Posterior cingulate gyrus (tissue), 11 donors: ENCODE measurements around the gene R3HCC1L.

Experiments used
- DNase-seq, 10 donors: peaks; one replicate each; pipeline versions ENCODE4 v3.0.0 to v3.0.0-alpha.2; 2020 to 2021; ENCODE audit warnings: mixed read lengths in 3 of 10
- intact Hi-C: fragments of 100-400 bp; cut with DNase I; formaldehyde crosslinking; loops from one replicate; pipeline ENCODE4 v1.15.1; 2023

R3HCC1L gene

GRCh38 chr10:98256692-98257091 lies 122.2 kb downstream of the R3HCC1L start:
- intact Hi-C loops, result no loop called here

DNA sequence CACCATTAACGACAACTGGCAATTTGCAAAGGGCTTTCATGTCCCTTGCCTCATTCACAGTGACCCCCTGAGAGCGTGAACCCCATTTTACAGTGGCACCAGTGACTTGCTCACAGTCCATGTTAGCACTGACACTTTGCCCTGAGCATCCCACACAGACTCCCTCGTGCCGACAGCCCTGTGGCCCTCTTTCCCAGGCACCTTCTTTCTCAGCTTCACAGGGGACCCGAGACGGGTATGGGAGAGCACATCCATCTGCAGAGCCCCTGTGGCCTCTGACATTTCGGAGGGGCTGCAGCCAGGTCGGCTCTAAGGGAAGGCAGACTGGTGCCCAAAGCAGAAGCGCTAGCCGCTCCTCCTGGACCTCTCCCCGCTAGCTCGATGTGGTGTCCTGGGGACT lies 122.7 kb downstream of the R3HCC1L start:
- DNase-seq, result no peak
- intact Hi-C loops, result no loop called here

More at GRCh38 chr10:98256692-98257091, 122.2 kb downstream of the R3HCC1L start:
- DNase-seq, result no peak

- intact Hi-C loops, result no loop called here
- DNase-seq, result no peak
Observed at GRCh38 chr10:98257961-98258360, 123.5 kb downstream of the R3HCC1L start.

DNA sequence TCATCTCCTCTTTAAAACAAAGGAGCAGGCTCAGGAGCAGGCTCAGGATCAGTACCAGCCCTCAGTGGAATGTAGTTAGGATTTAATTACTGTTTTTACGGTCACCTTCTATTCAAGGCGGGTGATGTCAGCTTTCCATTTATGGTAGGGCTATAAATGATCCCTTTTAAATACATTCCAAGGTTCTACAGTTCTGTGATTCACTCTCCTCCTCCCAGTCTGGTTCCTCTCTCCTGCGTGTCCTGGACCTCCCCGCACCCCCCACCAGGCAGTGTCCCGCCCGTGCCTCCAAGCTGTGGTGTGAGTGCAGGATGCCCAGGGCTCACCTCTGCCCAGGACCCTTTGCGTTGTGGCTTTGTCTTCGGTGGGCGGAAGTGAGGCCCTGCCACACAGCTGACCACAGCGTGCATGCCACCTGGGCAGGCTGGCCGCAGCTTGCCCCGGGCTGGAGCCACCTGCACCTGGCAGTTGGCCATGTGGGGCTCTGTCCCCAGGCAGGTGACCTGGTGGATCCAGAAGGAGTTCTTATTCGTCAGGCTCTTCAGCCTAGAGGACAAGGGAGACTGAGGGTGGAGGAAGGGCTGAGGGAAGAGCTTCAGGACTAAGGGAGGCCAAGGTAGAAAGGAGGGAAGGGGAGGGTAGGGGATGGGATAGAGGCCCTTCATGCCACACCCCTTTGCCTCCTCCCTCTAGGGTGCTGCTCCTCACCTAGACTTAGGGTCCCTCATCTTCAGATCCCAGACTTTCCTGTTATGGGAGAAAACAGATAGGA lies 124.4 kb downstream of the R3HCC1L start:
- intact Hi-C loops, result no loop called here
- DNase-seq, result peak in 1 of 10 donors; percentile 79

GRCh38 chr10:98259606-98260315 lies 125.3 kb downstream of the R3HCC1L start:
- peak in 1 of 10 donors; percentile 57 for DNase-seq
- intact Hi-C loops, result no loop called here

DNA sequence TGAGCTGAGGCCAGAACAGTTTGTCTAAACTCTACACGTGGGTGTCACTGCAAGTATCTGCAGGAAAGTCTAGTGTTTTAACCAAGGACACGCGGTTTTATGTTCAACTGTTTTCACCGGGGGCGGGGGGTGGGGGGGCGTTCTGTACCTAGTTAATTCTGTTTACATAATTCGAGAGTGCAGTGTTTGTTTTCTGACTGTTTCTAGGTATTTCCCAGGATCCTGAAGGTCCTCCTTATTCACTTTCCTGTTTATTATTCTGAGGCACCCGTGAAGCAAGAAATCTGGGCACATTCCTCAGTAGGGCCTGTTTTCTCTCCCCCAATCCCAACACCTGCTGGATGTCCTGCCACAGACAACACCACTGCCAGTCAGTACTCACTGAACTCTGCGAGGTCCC lies 125.9 kb downstream of the R3HCC1L start:
- no peak for DNase-seq
- intact Hi-C loops, result no loop called here

DNA sequence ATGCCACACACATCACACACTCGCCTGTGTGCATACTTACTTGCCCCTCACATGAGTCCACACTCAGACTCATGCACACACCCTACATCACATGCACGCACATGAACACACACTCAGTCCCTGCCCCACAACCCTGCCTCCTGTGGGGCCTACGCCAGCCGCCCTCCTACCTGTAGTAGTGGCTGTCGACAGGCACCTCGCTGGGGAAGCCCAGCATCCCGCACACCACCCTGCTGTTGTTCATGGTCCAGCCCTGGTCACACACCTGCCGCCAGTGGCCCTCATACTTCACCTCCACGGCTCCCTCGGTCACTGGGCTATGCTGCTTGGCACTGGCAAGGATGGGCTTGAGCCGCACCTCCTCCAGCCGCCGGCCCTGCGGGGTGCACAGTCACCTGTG lies 126.3 kb downstream of the R3HCC1L start:
- peak in 1 of 10 donors; percentile 59 for DNase-seq
- intact Hi-C loops, result no loop called here

DNA sequence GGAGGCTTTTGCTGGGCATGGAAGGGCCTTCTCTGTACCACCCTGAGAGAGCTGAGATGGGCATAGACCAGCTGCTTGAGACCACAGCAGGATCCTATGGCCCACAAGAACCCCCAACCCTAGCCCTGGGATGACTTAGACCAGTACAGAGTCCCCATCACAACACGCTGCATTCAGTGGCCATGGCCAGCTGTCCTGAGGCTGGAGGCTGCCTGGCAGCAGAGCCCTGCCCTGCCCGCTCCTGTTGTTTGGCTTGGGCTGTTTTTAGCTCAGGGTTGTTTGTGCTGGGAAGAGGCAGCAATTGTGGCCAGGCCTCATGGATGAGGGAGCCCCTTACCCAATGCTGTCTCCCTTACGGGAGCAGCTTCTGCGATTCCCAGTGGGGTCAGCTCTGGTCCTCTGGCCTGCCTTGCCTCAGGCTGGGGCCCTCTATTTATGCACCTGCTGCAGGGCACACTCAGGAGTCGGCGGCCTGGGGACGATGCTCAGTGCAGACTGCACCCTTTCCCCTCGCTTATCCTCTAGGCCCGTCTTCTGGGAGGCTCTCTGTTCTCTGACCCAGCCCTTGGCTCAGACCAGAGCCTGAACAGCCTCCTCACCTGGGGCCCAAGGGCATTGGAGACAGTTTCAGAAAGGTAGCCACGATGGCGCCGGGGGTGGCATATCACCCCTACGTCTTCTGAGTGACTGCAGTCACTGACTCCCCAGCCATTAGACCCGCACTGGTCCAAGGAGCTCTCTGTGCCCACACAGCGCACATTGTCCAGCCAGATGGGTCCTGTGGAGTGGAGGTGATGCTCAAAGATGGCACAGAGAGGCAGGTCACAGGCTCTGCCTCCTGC lies 127.2 kb downstream of the R3HCC1L start:
- intact Hi-C loops, result no loop called here
- peak in 1 of 10 donors; percentile 79 for DNase-seq

- DNase-seq, result peak in 1 of 10 donors; percentile 89
- intact Hi-C loops, result no loop called here
Observed at GRCh38 chr10:98262571-98262970, 128.1 kb downstream of the R3HCC1L start.

- no peak for DNase-seq
- intact Hi-C loops, result no loop called here
Observed at GRCh38 chr10:98263088-98263487, 128.6 kb downstream of the R3HCC1L start.

DNA sequence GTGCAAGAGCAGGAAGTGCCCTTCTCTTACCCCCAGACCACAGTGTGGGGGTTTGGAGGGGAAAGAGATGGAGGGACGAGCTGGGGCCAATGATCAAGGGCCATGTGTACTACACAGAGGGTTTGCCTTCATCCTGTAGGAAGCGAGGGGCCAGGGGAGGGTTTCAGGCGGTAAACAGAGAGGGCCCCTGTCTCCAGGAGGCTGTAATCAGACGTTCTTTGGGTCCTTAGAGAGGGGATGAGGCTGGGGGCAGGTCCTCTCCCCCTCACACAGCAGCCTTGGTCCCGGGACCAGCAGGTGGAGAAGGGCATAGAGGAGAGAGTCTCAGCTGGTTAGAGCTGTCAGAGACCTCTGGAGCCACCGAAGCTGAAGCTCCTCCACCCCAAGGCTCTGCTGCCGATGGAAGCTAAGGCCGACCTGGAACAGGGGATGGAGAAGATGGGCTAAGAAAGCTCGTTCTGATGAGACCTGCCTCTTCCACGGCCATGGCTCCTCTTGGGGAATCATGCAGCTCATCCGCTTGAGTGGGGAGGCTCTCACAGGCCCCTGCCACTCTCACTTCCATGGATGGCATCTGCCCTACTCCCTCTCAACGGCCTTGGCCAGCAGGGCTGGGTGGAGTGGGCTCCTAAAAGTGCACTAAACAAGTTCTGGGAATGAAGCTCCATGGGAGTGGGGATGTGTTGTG lies 130.1 kb downstream of the R3HCC1L start:
- DNase-seq, result peak in 1 of 10 donors; percentile 54
- intact Hi-C loops, result no loop called here

DNA sequence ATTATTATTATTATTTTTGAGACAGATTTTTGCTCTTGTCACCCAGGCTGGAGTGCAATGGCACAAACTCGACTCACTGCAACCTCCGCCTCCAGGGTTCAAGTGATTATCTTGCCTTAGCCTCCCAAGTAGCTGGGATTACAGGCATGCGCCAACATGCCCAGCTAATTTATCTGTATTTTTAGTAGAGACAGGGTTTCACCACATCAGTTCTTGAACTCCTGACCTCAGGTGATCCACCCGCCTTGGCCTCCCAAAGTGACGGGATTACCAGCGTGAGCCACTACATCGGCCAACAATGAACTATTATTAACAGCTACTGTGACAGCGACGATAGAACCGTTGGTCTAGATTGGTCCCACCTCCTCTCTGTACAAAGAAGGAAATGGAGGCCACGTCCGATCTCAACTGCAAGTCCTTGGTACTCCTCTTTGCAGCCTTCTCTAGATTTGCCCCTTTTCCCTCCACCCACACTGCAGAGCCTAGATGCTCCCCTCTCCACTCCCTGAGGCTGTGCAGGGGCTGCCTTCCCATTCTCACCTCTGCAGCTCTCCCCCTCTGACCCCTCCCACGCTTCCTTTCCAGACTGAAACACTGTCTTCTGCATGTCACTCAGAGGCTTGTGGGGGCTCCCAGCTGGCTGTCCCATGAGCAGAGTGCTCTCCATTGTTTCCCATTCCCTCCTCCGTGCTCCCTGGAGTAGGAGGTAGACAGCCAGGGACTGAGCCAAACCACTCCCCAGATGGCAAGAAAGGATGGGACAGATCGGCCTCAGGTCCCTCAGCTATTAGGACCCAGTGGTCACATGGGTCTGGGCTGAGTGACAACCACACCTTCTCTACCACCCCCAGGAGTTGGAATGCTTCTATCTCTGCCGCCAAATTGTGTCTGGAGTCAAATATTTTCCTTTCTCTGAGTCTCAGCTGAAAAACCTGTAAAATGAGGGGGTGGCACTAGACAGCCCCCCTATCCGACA lies 131.2 kb downstream of the R3HCC1L start:
- intact Hi-C loops, result no loop called here
- no peak for DNase-seq

DNA sequence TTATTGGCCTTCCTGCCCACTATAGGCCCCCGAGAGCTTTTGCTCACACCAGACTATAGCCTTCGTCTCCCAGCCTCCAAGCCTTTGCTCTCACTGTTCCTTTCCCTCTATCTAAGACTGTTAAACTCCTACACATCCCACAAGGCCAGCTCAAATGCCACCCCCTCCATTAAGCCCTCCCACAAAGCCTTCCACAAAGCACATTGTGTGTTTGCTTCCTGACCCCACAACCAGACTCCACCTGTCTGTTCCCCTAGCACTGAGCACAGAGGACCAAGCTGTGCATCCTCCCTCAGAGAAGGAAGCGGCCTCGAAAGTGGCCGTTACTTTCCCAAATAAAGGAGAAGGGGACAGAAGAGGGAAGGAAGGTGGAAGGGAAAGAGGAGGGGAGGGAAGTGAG lies 132.2 kb downstream of the R3HCC1L start:
- DNase-seq, result no peak
- intact Hi-C loops, result no loop called here

GRCh38 chr10:98267069-98267893 lies 132.8 kb downstream of the R3HCC1L start:
- intact Hi-C loops, result no loop called here
- DNase-seq, result peak in 1 of 10 donors; percentile 30

DNA sequence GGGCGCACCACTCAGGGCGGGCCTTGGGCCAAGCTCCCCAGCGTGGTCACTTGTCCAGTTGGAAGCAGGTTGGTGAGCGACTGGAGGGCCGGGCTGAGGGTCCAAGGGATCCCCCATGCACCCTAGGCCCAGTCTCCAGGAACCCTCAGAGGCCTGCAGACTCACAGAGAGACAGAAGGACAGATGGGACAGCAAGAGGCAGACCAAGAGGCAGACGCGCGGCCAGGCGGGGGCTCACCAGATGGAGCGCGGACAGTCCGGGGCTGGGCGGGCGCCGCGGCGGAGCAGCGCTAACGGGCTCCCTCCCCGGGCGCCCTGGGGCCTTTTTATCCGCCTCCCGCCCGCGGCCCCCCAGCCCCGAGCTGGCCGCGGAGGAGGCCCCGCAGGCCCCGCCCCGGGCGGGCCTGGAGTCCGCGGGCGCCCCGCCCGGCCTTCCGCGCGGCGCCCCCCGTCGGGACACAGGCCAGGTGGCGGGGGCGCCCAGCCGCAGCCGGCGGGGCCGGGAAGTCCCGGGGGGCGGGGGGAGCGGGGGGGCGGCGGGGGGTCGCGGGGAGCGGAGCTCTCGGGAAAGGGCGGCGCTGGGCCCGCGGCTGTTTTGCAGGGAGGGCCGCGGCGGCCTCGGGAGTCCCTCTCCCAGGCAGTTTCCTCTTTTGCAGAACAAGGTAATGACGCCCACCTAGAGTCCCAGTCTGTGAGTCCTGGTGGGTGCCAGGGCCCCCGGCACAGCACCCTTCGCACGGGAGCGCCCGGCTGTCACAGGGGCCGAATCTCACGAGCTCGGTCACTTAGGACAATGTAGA lies 133.6 kb downstream of the R3HCC1L start, which contains the start of gene LOXL4:
Gene LOXL4, minus strand, starts transcription at position 301 of the 800 bp plus-strand sequence. CDS start 5,175 bp downstream, outside the sequence.
- intact Hi-C loops, result no loop called here
- DNase-seq, result peak in 2 of 10 donors; percentile 56 to 86

- DNase-seq, result peak in 1 of 10 donors; percentile 65
- intact Hi-C loops, result no loop called here
Observed at GRCh38 chr10:98268694-98269431, 134.4 kb downstream of the R3HCC1L start.
